ENCODE results near the gene EPHA3. TPM values are rescaled to one million over a fixed set of nuclear protein-coding genes. Genes with fewer than 3 reads are reported as not detected.

The EPHA3 gene
- total and polyA plus RNA-seq, 2 donors (not counting 1 experiment from before 2014, with no cell fraction given), result 0.01 TPM; not detected in 1

DNA sequence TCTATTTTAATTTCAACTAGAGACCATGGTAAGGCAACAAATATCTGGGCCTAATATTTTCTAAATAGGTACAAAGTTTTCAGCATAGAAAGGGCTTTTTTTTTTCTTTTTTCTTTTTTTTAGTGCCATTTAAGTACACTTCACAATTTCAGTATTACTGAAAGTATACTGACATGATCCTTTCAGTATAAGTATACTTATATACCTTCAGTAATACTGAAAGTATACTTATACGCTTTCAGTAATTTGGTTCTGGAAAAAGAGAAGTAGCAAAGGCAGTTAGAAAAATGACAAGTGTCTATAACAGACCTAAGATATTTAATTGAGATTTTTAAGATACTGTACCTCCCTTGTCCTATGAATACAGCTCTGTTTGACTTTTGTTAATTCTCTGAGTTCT, 339.2 kb downstream of the EPHA3 start:
- Histone ChIP-seq H3K9me3 (ENCODE audit: control extremely low read depth in 1 of 3, control insufficient read depth in 2 of 3, insufficient read depth in 1 of 3, low read length in 2 of 3) (no peaks in the 10 kb centered on the region), H4K20me1 (ENCODE audit: control insufficient read depth, insufficient read depth, low read length, poor library complexity, severe bottlenecking) (no peaks in the 10 kb centered on the region), H3K4me1 (ENCODE audit: control insufficient read depth in 2 of 2, insufficient read depth in 2 of 2, low read length in 2 of 2) (no peaks in the 10 kb centered on the region), H2AFZ (ENCODE audit: insufficient read depth, low read depth, low read length, poor library complexity, severe bottlenecking) (no peak overlapping the region), H3K4me2 (replicated peaks; ENCODE audit: low read depth, low read length, poor library complexity, severe bottlenecking) (no peak overlapping the region), H3K79me2 (ENCODE audit: control insufficient read depth, insufficient read depth, low read length) (no peaks in the 10 kb centered on the region), H3K36me3 (replicated peaks in 1 of 2; ENCODE audit: control extremely low read depth in 1 of 2, control insufficient read depth in 1 of 2, extremely low read depth in 1 of 2, insufficient read depth in 2 of 2, low read length in 1 of 2) (no peaks in the 10 kb centered on the region), H3K27me3 (replicated peaks in 1 of 4; ENCODE audit: control extremely low read depth in 1 of 4, control insufficient read depth in 3 of 4, insufficient read depth in 4 of 4, low read length in 3 of 4) (no peaks in the 10 kb centered on the region), H3K27ac (ENCODE audit: low read length in 2 of 2) (no peak overlapping the region), H3K4me3 (ENCODE audit: control extremely low read depth in 1 of 5, extremely low read depth in 1 of 5, insufficient read depth in 1 of 5, low read depth in 2 of 5, low read length in 4 of 5) (no peak overlapping the region), H3K9ac (ENCODE audit: low read length) (no peak overlapping the region)
- peaks cover 3% of the 10 kb centered on the region for H3K9me3 Mint-ChIP-seq (ENCODE audit: insufficient read depth)
- no peaks in the 10 kb centered on the region for H3K4me1 Mint-ChIP-seq
- no peak for DNase-seq
- ATAC-seq (ENCODE audit: low read depth), result no peak
- no CpG with 5 or more reads among the region's 1 CpG for WGBS (ENCODE audit: insufficient coverage)
- CTCF ChIA-PET, result no interaction called here
- intact Hi-C loops (cut with micrococcal nuclease), result no loop called here
- no peak overlapping the region for H3K27ac Mint-ChIP-seq
- no peaks in the 10 kb centered on the region for H3K27me3 Mint-ChIP-seq
- POLR2A ChIA-PET, result no interaction called here
- TF ChIP-seq EZH2 (IDR thresholded peaks at IDR 0.05; ENCODE audit: borderline replicate concordance, insufficient read depth, low read depth, low read length, poor library complexity, severe bottlenecking), result no peak
- TF ChIP-seq, protein P1, sequence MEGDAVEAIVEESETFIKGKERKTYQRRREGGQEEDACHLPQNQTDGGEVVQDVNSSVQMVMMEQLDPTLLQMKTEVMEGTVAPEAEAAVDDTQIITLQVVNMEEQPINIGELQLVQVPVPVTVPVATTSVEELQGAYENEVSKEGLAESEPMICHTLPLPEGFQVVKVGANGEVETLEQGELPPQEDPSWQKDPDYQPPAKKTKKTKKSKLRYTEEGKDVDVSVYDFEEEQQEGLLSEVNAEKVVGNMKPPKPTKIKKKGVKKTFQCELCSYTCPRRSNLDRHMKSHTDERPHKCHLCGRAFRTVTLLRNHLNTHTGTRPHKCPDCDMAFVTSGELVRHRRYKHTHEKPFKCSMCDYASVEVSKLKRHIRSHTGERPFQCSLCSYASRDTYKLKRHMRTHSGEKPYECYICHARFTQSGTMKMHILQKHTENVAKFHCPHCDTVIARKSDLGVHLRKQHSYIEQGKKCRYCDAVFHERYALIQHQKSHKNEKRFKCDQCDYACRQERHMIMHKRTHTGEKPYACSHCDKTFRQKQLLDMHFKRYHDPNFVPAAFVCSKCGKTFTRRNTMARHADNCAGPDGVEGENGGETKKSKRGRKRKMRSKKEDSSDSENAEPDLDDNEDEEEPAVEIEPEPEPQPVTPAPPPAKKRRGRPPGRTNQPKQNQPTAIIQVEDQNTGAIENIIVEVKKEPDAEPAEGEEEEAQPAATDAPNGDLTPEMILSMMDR (IDR thresholded peaks at IDR 0.05), result no peak
- no peak overlapping the region for H3K4me3 Mint-ChIP-seq

DNA sequence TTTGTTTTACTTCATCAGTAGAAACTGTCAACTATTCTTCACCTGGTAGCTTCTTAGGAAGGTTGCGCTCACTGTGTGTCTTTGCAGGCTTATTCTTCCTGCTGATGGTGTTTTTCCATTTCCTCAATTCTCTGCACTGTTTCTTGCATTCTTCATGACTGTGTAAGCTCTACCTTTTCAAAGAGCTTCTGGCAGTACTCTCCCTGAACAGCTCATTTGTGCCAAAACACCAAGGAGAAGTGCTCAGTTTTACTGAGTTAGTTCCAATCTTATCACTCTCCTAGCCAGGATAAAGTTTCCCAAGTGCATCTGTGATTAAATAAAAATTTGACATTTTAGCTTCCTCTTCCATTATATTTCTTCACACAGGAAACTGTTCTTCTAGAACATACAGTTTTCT, 339.8 kb downstream of the EPHA3 start:
- ChIA-PET CTCF (no interaction called here), POLR2A (no interaction called here)
- Histone ChIP-seq H4K20me1 (ENCODE audit: control insufficient read depth, insufficient read depth, low read length, poor library complexity, severe bottlenecking) (no peaks in the 10 kb centered on the region), H3K4me2 (replicated peaks; ENCODE audit: low read depth, low read length, poor library complexity, severe bottlenecking) (no peak overlapping the region), H3K27ac (ENCODE audit: low read length in 2 of 2) (no peak overlapping the region), H3K9me3 (ENCODE audit: control extremely low read depth in 1 of 3, control insufficient read depth in 2 of 3, insufficient read depth in 1 of 3, low read length in 2 of 3) (no peaks in the 10 kb centered on the region), H3K79me2 (ENCODE audit: control insufficient read depth, insufficient read depth, low read length) (no peaks in the 10 kb centered on the region), H3K9ac (ENCODE audit: low read length) (no peak overlapping the region), H3K36me3 (replicated peaks in 1 of 2; ENCODE audit: control extremely low read depth in 1 of 2, control insufficient read depth in 1 of 2, extremely low read depth in 1 of 2, insufficient read depth in 2 of 2, low read length in 1 of 2) (no peaks in the 10 kb centered on the region), H2AFZ (ENCODE audit: insufficient read depth, low read depth, low read length, poor library complexity, severe bottlenecking) (no peak overlapping the region), H3K4me3 (ENCODE audit: control extremely low read depth in 1 of 5, extremely low read depth in 1 of 5, insufficient read depth in 1 of 5, low read depth in 2 of 5, low read length in 4 of 5) (no peak overlapping the region), H3K4me1 (ENCODE audit: control insufficient read depth in 2 of 2, insufficient read depth in 2 of 2, low read length in 2 of 2) (no peaks in the 10 kb centered on the region), H3K27me3 (replicated peaks in 1 of 4; ENCODE audit: control extremely low read depth in 1 of 4, control insufficient read depth in 3 of 4, insufficient read depth in 4 of 4, low read length in 3 of 4) (no peaks in the 10 kb centered on the region)
- Mint-ChIP-seq H3K27ac (no peak overlapping the region), H3K4me3 (no peak overlapping the region), H3K9me3 (ENCODE audit: insufficient read depth) (peaks cover 3% of the 10 kb centered on the region), H3K27me3 (no peaks in the 10 kb centered on the region), H3K4me1 (no peaks in the 10 kb centered on the region)
- 100% methylated on average over 1 of the region's 1 CpG for WGBS (ENCODE audit: insufficient coverage)
- TF ChIP-seq, protein P1 (IDR thresholded peaks at IDR 0.05), result no peak
- no peak for TF ChIP-seq EZH2 (IDR thresholded peaks at IDR 0.05; ENCODE audit: borderline replicate concordance, insufficient read depth, low read depth, low read length, poor library complexity, severe bottlenecking)
- intact Hi-C loops (cut with micrococcal nuclease), result no loop called here
- DNase-seq (no peak), ATAC-seq (ENCODE audit: low read depth) (no peak)

Measured in B cell (primary cell).